ENCODE data around the gene TCL1A.

DNA sequence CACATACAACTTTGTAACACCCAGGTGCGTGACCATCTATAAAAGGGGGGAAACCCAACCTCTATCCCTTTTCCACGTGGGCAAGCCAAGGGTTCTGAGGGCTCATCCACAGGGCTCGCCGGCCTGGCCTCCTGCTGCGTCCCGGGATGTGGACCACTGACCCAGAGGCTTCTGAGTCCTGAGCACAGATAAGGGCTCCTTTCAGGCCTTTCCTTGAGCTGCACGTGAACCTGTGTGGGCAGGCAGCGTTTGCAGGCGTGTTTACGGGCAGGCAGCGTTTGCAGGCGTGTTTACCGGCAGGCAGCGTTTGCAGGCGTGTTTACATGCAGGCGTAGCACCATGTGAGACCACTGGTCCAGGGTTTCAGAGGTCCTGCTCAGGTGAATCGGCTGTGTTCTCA lies 3.8 kb downstream of the TCL1A start:
- TF ChIP-seq, protein P1, sequence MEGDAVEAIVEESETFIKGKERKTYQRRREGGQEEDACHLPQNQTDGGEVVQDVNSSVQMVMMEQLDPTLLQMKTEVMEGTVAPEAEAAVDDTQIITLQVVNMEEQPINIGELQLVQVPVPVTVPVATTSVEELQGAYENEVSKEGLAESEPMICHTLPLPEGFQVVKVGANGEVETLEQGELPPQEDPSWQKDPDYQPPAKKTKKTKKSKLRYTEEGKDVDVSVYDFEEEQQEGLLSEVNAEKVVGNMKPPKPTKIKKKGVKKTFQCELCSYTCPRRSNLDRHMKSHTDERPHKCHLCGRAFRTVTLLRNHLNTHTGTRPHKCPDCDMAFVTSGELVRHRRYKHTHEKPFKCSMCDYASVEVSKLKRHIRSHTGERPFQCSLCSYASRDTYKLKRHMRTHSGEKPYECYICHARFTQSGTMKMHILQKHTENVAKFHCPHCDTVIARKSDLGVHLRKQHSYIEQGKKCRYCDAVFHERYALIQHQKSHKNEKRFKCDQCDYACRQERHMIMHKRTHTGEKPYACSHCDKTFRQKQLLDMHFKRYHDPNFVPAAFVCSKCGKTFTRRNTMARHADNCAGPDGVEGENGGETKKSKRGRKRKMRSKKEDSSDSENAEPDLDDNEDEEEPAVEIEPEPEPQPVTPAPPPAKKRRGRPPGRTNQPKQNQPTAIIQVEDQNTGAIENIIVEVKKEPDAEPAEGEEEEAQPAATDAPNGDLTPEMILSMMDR (IDR thresholded peaks at IDR 0.05; ENCODE audit: insufficient read depth, low read depth, low read length) = no peak
- no peak for TF ChIP-seq EZH2 (IDR thresholded peaks at IDR 0.05; ENCODE audit: insufficient read depth, low read length)

Data from astrocyte (in vitro differentiated cells and primary cell).